KOPT-K1 (cell line): Measurements from ENCODE around the gene HECA.
"Not testable (repeated sequence)": the region's sequence is repeated elsewhere in the genome, so short reads cannot be mapped to it uniquely, and the experiment has no call there.

ENCODE experiments used
- H3K27ac ChIP-seq: fragments of 200-600 bp; sonication (generic); 2 replicates; pipeline ENCODE4 v1.5.1; 2016; ENCODE audit warnings: antibody characterized with exemption, mild to moderate bottlenecking, low read depth, low read length; ENCODE audit not compliant: poor library complexity, severe bottlenecking
- H3K36me3 ChIP-seq: fragments of 200-600 bp; sonication (generic); 2 replicates; pipeline ENCODE4 v1.5.1; 2017; ENCODE audit warnings: antibody characterized with exemption, mild to moderate bottlenecking, low read length, moderate library complexity; ENCODE audit not compliant: insufficient read depth
- H3K9me3 ChIP-seq: fragments of 200-600 bp; sonication (generic); 2 replicates; pipeline ENCODE4 v1.5.1; 2017; ENCODE audit warnings: antibody characterized with exemption, low read length, mild to moderate bottlenecking; ENCODE audit not compliant: insufficient read depth, poor library complexity, severe bottlenecking

The HECA gene

DNA sequence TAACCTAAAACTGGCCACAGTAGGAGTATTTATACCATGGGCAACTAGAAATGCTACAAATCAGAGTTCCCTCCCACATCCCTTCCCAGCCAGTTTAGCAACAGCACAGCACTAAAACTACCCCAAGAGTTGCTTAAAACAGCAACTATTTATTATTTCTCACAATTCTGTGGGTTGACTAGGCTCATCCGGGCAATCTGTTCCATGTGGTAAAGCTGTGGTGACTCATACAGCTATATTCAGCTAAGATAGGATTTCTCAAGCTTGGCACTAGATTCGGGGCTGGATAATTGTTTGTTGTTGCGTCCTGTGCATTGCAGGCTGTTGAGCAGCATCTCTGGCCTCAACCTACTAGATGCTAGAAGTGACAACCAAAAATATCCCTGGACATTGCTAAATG, 8.6 kb upstream of the HECA start:
- peaks cover under 1% of the 10 kb centered on the region for H3K9me3 ChIP-seq
- H3K27ac ChIP-seq: peak overlapping the region; percentile 81
- no peaks in the 10 kb centered on the region for H3K36me3 ChIP-seq

- Histone ChIP-seq H3K27ac (peak overlapping the region; percentile 81), H3K36me3 (no peaks in the 10 kb centered on the region), H3K9me3 (no peaks in the 10 kb centered on the region)
These were observed 7.9 kb upstream of the HECA start for GRCh38 chr6:139126931-139127330.

GRCh38 chr6:139129284-139129683, 5.6 kb upstream of the HECA start:
- Histone ChIP-seq H3K27ac (no peak overlapping the region), H3K9me3 (no peaks in the 10 kb centered on the region), H3K36me3 (no peaks in the 10 kb centered on the region)

DNA sequence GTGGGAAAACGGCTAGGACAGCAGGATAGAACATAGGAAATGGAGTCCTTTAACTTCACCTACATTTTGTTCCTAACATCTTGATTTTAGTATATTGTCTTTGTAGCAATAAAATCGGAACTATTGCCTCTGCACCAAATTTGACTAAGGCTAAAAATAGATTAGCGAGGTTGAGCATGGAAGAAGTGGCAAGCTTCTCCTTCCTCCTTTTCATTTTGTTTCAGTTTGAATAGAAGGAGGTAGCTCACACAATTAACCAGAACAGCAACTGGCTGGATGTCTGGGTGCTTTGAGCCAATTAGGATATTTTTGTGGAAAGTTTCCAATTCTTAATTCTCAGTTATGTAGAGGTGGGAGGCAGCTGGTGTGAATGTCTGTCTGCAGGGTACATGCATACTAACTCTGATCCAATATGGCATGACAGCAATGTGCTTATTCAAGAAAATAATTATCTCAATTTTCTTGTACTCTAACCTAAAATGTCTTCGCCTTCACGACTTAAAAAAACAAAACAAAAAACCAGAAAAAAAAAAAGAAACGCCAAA, 3.1 kb upstream of the HECA start:
- no peak overlapping the region for H3K27ac ChIP-seq

GRCh38 chr6:139133262-139134063, 1.4 kb upstream of the HECA start:
- Histone ChIP-seq H3K27ac (no peak overlapping the region), H3K9me3 (no peaks in the 10 kb centered on the region), H3K36me3 (no peaks in the 10 kb centered on the region)

More for the DNA sequence above, 3.1 kb upstream of the HECA start:
- H3K36me3 ChIP-seq: no peaks in the 10 kb centered on the region
- no peaks in the 10 kb centered on the region for H3K9me3 ChIP-seq

- Histone ChIP-seq H3K27ac (no peak overlapping the region), H3K9me3 (no peaks in the 10 kb centered on the region), H3K36me3 (no peaks in the 10 kb centered on the region)
These were observed 850 bp upstream of the HECA start for GRCh38 chr6:139134064-139134395.

GRCh38 chr6:139135578-139136545, 982 bp downstream of the HECA start:
- no peaks in the 10 kb centered on the region for H3K9me3 ChIP-seq
- no peaks in the 10 kb centered on the region for H3K36me3 ChIP-seq
- H3K27ac ChIP-seq: peak overlapping the region; percentile 86

GRCh38 chr6:139137706-139138105, 2.8 kb downstream of the HECA start:
- no peaks in the 10 kb centered on the region for H3K9me3 ChIP-seq
- H3K36me3 ChIP-seq: no peaks in the 10 kb centered on the region
- H3K27ac ChIP-seq: no peak overlapping the region

DNA sequence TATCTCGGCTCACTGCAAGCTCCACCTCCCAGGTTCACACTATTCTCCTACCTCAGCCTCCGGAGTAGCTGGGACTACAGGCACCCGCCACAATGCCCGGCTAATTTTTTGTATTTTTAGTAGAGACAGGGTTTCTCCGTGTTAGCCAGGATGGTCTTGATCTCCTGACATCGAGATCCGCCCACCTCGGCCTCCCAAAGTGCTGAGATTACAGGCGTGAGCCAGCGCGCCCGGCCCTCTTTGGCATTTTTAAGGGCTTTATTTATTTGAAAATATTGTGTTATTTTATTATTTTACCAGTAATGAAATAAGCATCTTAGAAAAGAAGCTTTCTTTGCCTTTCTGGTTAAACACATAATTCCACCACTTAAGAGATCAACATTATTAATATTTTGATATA, 6.0 kb downstream of the HECA start:
- H3K36me3 ChIP-seq, H3K27ac ChIP-seq, H3K9me3 ChIP-seq: not testable (repeated sequence)

- no peak overlapping the region for H3K27ac ChIP-seq
- no peaks in the 10 kb centered on the region for H3K36me3 ChIP-seq
These were observed 7.4 kb downstream of the HECA start for GRCh38 chr6:139142262-139142661.

GRCh38 chr6:139143111-139143510, 8.2 kb downstream of the HECA start:
- no peaks in the 10 kb centered on the region for H3K36me3 ChIP-seq
- H3K27ac ChIP-seq: no peak overlapping the region
- H3K9me3 ChIP-seq: no peaks in the 10 kb centered on the region

More at GRCh38 chr6:139142262-139142661, 7.4 kb downstream of the HECA start:
- no peaks in the 10 kb centered on the region for H3K9me3 ChIP-seq

DNA sequence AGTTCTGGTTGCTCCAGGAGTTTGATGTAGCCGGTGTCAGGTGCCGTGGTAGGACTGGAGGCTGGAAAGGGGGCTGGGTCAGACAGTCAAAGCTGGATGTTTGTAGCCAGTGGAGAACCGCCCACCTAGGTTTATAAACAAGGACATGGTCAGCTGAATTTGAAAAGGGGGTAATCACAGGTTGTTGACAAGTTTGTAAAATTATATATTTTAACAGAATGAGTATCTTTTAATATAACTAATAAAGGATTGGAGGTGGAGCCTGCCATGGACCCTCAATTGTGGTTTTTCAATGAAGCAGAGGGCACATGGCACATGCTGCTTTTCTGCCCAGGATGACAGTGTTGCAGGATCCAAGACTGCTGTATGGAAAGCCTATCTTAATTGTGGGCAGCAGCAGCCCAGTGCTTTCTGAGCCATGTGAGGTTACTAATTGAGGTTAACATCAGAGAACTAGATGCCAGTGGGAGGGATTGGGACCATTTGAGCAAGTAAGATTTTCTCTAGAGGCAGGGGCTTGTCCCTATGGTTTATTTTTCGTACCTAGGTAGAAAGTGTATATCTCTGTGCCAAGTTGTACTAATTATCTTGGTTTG, 9.7 kb downstream of the HECA start:
- Histone ChIP-seq H3K27ac (no peak overlapping the region), H3K36me3 (no peaks in the 10 kb centered on the region), H3K9me3 (no peaks in the 10 kb centered on the region)

- Histone ChIP-seq H3K36me3 (no peaks in the 10 kb centered on the region), H3K9me3 (no peaks in the 10 kb centered on the region), H3K27ac (no peak overlapping the region)
These were observed 10.8 kb downstream of the HECA start for GRCh38 chr6:139145661-139146060.

GRCh38 chr6:139146317-139146726, 11.4 kb downstream of the HECA start:
- no peak overlapping the region for H3K27ac ChIP-seq
- no peaks in the 10 kb centered on the region for H3K9me3 ChIP-seq
- H3K36me3 ChIP-seq: no peaks in the 10 kb centered on the region

GRCh38 chr6:139147628-139148027, 12.7 kb downstream of the HECA start:
- Histone ChIP-seq H3K36me3 (no peaks in the 10 kb centered on the region), H3K27ac (no peak overlapping the region), H3K9me3 (no peaks in the 10 kb centered on the region)
